HG02571 (cell line): ENCODE results near the gene SELENOF.

Source experiments
- ATAC-seq: cut with Tn5 transposase; IDR thresholded peaks from one replicate; pipeline ENCODE4 v1.9.1; 2021; ENCODE audit warnings: mild to moderate bottlenecking, moderate library complexity; ENCODE audit not compliant: unreplicated experiment

The SELENOF gene

GRCh38 chr1:86913896-86914600 is at the start of gene SELENOF:
TSS of gene SELENOF (minus strand) at chr1:86914126. CDS start at chr1:86914111, 15 bp downstream.
- peak; percentile 85 for ATAC-seq

- ATAC-seq, result no peak
These were observed 46.6 kb upstream of the SELENOF start for GRCh38 chr1:86960548-86960947.

GRCh38 chr1:86957221-86957620 is 43.3 kb upstream of the SELENOF start:
- no peak for ATAC-seq

- ATAC-seq, result no peak
These were observed 42.3 kb upstream of the SELENOF start for GRCh38 chr1:86956221-86956620.

GRCh38 chr1:86955678-86956077 is 41.8 kb upstream of the SELENOF start:
- ATAC-seq, result no peak

GRCh38 chr1:86953167-86953566 is 39.2 kb upstream of the SELENOF start:
- ATAC-seq, result no peak

GRCh38 chr1:86951430-86951829 is 37.5 kb upstream of the SELENOF start:
- no peak for ATAC-seq

- no peak for ATAC-seq
These were observed 36.9 kb upstream of the SELENOF start for GRCh38 chr1:86950712-86951419.

GRCh38 chr1:86948212-86948611 is 34.3 kb upstream of the SELENOF start:
- ATAC-seq, result no peak

GRCh38 chr1:86942743-86943142 is 28.8 kb upstream of the SELENOF start:
- no peak for ATAC-seq

- no peak for ATAC-seq
These were observed 28.1 kb upstream of the SELENOF start for GRCh38 chr1:86942042-86942441.

GRCh38 chr1:86940599-86940998 is 26.7 kb upstream of the SELENOF start:
- no peak for ATAC-seq

GRCh38 chr1:86939406-86939805 is 25.5 kb upstream of the SELENOF start:
- ATAC-seq, result no peak

- no peak for ATAC-seq
These were observed 24.9 kb upstream of the SELENOF start for GRCh38 chr1:86938855-86939254.

- ATAC-seq, result no peak
These were observed 24.5 kb upstream of the SELENOF start for GRCh38 chr1:86938450-86938849.

GRCh38 chr1:86933562-86934377 is 19.8 kb upstream of the SELENOF start:
- ATAC-seq, result no peak

GRCh38 chr1:86933051-86933450 is 19.1 kb upstream of the SELENOF start:
- ATAC-seq, result no peak

- ATAC-seq, result no peak
These were observed 14.9 kb upstream of the SELENOF start for GRCh38 chr1:86928819-86929218.

GRCh38 chr1:86926883-86927282 is 13.0 kb upstream of the SELENOF start:
- ATAC-seq, result no peak

- ATAC-seq, result no peak
These were observed 11.8 kb upstream of the SELENOF start for GRCh38 chr1:86925742-86926141.

- no peak for ATAC-seq
These were observed 10.5 kb upstream of the SELENOF start for GRCh38 chr1:86924324-86924960.
